Measurements from ENCODE around the gene IFT43.

IFT43 gene

DNA sequence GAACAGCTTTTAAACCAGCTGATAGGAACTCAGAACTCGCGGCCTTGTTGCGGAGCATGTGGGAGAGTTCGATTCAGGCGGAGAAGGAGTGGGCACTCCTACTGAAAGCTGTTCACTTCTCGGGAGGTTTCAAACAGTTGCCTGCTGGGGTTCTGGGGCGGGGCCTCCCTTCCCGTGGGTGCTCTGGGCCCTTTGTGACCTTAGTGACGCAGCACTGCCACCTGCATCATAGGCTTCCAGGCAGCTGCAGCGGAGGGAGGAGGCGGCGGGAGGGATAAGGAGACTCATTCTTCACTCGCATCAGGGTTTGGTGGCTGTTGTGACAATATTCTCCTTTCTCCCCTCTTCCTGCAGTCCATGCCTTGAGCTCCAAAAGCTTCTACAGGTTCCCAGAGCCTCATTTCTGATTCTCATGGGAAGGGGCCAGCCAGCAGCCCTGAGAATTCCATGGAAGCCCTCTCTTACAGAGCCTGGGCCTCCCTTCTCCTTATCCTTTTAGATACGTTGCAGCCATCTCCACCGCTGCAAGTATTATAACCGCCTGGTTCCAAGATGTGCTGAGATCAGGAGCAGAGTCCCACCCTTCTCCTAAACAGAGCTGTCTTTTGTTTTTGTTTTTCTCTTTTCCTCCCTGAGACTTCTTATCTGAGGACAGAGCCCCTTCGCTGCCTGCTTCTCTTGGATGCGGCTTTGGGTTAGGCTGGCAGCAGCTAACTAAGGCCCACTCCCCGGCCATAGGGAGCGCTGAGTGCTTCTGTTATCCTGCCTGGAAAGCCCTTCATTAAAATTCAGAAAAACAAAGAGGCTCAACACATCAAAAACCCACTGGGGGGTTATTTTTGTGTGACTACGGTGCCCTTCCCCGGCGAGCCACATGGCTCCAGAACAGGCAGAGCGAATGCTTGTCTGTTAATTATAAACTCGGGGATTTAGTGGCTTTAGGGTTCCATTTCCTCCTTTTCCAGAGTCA is 98.5 kb downstream of the IFT43 start:
- no peak for DNase-seq

GRCh38 chr14:76085358-76085757 is 99.8 kb downstream of the IFT43 start:
- no peak for DNase-seq

DNA sequence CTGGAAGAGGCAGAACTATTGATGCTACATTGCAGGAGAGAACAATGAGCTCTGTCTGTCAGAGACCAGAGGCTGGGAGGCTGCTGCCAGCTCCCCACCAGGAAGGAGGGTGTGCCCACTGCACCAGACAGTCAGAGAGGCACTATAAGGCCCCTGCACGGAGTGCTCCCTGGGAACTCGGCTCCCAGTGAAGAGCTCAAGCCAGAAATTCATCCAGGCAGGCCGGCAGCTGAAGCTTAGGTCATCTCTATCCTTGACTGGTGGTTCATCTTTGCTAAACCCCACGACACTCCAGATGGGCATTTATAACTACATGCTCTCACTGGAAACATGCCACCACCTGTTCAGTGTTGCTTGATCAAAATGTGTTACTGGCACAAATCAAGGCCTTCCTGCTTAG is 101.1 kb downstream of the IFT43 start:
- no peak for DNase-seq

DNA sequence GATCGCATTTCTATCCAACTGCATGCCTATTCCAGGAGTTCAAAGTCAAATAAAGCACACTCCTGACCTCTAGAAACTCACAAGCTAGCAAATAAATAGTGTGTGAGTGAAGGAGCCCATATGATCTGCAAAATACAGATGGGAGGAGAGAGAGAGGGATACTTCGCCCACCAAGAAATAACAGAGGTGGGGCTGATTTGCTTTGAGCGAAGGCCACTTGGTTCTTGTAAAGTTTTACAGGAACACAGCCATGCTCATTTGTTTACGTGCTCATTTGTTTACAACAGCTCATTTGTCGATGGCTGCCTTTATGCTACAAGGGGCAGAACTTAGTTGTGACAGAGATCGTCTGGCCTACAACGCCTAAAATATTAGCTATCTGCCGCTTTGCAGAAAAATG is 102.8 kb downstream of the IFT43 start:
- no peak for DNase-seq

GRCh38 chr14:76088771-76089571 is 103.4 kb downstream of the IFT43 start:
- DNase-seq, result no peak

GRCh38 chr14:76089575-76089974 is 104.0 kb downstream of the IFT43 start:
- no peak for DNase-seq

GRCh38 chr14:76090616-76091391 is 105.2 kb downstream of the IFT43 start:
- peak; percentile 33 for DNase-seq

DNA sequence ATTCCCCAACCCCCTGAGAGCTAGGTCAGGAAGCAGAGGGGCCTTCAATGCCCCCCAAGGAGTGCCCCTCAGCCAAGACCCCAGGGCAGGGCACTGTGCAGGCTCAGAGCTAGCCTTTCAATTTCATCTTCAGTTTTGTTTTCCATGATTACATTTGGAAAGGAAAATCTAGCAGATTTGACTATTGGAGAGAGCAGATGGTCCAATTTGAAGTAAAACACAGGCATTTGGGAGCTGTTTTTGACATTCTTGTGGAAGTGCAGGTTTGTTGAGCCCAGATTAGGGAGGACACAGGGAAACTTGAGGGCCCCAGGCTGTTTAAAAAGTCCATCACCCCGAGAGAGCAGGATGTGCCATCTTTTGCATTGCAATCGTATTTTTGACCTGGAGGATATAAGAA is 107.5 kb downstream of the IFT43 start:
- DNase-seq, result no peak

GRCh38 chr14:76096257-76096656 is 110.7 kb downstream of the IFT43 start:
- DNase-seq, result no peak

DNA sequence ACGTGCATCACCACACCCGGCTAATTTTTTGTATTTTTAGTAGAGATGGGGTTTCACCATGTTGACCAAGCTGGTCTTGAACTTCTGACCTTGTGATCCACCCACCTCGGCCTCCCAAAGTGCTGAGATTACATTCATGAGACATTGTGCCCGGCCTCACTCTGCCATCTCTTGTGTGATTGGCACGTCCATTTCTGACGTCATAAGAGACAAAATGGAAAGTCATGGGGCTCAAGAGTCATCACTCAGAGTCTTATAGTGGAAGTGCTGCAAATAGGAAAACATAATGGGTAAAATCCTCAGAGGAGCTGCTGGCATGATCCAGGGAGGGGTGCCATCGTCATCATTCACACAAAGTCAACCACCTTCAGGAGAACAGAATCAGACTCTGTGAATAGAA is 112.0 kb downstream of the IFT43 start:
- DNase-seq, result no peak

GRCh38 chr14:76098047-76098446 is 112.5 kb downstream of the IFT43 start:
- DNase-seq, result no peak

- DNase-seq, result no peak
Observed at GRCh38 chr14:76098916-76099675, 113.5 kb downstream of the IFT43 start.

GRCh38 chr14:76100236-76100635 is 114.7 kb downstream of the IFT43 start:
- no peak for DNase-seq

DNA sequence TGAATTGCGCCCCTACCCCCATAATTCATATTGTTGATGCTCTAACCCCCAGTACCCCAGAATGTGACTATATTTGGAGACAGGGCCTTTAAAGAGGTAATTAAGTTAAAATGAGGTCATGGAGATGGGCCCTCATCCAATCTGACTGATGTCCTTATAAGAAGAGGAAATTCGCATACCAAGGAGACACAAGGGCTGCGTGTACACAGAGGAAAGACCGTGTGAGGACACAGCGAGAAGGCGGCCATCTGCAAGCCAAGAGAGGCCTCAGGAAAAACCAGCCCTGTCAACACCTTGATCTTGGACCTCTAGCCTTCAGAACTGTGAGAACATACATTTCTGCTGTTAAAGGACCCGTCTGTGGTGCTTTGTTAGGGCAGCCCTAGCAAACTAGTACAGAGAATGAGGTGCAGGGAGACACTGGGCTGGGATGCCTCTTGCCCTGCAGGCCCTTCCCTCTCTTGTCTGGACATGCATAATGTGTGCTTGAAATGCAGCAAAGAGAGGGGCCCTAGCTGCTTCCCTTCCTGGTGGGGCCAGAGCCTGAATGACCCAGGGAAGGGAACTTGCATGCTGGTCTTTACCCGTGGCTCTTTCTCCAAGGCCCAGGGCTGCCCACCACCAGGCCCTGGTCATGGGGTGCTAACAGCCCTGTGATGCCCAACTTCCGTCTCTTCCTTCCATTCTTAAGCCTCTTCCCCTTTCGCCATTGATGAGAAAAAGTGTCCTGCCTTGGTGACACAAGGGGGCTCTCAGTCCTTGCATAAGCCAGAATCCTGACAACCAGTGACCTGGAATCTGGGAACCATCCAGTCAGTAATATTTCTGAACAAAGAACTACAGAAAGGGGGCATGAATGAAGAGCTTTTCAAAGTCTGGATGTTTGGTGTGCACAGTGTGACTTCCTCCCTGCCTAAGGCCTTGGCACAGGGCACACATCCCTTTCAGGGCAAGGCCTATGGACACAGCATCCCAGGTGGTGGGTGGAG is 116.1 kb downstream of the IFT43 start:
- no peak for DNase-seq

DNA sequence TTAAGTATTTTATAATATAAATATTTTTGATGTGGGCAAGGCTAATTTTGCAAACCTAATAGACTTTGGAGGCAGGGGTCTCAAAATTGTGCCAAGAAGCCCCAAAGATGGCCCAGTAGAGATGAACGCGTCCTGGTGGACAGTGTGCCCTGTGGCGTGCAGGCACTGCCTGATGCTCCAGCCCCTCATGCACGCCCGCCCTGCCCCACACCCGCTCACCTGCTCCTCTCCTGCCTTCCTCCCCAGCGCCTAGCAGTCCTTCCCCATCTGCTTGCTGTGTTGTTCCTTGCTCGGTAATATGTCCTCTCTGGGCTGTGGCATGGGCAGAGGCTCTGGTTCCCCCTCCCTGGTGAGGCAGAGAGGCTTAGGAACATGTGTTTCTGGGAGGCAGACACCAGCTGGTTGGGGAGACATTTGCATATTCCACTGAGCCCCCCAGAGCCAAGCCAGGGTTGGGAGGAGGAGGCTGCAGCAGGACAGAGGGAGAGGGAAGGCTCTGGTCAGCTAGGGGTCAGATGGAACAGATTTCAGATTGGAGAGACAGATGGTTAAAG is 119.3 kb downstream of the IFT43 start:
- DNase-seq, result no peak

DNA sequence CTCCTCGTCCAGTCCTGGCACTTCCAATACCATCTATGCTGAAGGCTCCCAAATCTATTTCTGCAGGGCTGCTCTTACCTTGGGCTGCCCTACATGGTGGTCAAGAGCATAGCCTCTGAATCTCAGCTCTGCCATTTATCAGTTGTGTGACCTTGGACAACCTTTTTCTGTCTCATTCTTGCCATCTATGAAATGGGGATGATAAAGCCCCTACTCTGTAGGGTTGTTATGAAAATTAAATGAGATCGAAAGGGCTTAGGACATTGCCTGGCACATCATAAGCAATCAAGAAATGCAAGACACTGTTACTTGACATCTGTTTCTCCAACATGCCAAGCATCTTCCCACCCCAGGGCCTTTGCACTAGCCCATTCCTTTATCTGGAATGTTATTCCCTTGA is 120.6 kb downstream of the IFT43 start:
- no peak for DNase-seq

- peak; percentile 11 for DNase-seq
Observed at GRCh38 chr14:76109087-76109880, 123.7 kb downstream of the IFT43 start.

DNA sequence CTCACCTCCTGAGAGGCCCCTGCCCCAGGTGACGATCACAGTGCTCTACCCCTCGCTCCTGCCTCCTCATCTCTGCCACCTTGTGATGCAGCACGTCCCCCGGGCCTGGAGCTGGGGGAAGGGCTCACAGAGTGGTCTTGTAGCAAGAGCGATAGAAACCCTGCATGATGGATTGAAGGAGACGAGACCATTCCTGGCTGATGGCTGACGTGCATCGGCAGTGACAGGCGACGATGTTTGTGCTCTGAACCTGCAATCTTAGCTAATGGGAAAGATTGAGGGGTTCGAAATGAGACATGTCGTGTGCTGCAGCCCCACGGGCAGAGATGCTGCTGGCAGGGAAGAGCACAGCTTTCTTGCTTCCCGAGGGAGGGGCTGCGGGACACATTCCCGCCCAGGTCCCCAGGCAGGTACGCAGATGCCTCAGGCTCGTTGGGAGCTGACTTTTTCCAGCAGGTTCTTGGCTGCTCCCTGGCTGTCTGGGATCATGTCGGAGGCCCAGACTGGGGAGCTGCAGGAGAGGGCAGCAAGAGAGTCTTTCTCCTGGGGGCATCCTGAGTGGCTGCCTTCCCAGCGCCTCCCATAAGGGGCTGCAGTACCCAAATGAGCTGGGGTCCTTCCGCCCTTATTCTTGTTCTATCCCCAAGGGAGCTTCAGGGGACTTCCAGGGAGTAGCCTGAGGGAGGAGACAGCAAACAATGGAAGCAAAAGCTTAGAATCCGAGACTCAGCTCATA is 127.5 kb downstream of the IFT43 start:
- DNase-seq, result no peak

DNA sequence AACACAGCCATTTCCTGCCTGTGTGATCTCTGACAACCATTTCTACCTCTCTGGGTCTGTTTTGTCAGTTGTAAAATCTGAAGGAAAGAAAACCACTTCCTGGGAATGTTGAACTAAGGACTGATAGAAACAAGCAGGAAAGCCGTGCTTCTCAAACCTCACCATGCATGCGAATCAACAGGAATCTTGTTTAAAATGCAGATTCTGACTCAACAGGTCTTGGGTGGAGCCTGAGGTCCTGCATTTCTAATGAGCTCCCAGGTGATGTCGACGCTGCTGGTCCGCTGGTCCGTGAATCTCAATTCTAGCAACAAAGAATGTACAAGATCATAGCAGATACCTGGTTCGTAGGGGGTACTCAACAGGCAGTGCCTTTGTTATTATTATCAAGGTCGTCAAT is 128.1 kb downstream of the IFT43 start:
- no peak for DNase-seq
